Upper lobe of left lung (tissue), 4 donors: ENCODE data around the gene C2.

Experiments used
- EP300 ChIP-seq, 4 donors: sonication (generic); formaldehyde crosslinking; IDR thresholded peaks; one replicate each; pipeline ENCODE4 v1.5.1; 2017; ENCODE audit warnings: antibody characterized with exemption in 4 of 4, control low read depth in 2 of 4
- POLR2A ChIP-seq, 4 donors: fragments of 450-650 bp; IDR thresholded peaks; one replicate each; pipeline ENCODE4 v1.5.1; 2016 to 2017; ENCODE audit warnings: antibody characterized with exemption in 4 of 4, mild to moderate bottlenecking in 2 of 4
- POLR2AphosphoS5 ChIP-seq, 2 donors: sonication (generic); formaldehyde crosslinking; IDR thresholded peaks; one replicate each; pipeline ENCODE4 v1.5.1; 2017; ENCODE audit warnings: antibody characterized with exemption in 2 of 2
- TF ChIP-seq, protein P1 (sequence below), 6 experiments: fragments of 450-650 bp in 4 of 6; fragments of 200-600 bp in 2 of 6; sonication (generic) in 2 of 6; IDR thresholded peaks; one replicate each; pipeline ENCODE4 v1.5.1; 2016 to 2019; ENCODE audit warnings: antibody characterized with exemption in 6 of 6

DNA sequence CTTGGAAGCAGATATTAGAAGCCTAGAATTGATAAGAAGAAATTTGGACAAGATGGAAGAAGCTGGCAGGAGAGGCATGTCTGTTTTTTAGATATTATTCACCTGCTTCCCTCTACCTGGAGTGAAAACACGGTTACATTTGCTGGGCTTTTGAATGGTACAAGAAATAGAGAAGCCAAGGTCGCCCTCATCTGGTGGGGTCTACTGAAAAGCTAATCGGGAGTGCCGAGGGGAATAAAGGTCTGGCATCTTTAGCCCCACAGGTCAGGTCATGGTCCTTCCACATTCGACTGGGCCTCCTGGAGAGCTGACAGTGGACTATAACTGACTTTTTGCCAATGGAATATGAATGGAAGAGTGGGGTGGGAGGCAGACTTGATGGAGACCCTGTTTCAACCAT is 4.6 kb upstream of the C2 start:
- TF ChIP-seq, protein P1, sequence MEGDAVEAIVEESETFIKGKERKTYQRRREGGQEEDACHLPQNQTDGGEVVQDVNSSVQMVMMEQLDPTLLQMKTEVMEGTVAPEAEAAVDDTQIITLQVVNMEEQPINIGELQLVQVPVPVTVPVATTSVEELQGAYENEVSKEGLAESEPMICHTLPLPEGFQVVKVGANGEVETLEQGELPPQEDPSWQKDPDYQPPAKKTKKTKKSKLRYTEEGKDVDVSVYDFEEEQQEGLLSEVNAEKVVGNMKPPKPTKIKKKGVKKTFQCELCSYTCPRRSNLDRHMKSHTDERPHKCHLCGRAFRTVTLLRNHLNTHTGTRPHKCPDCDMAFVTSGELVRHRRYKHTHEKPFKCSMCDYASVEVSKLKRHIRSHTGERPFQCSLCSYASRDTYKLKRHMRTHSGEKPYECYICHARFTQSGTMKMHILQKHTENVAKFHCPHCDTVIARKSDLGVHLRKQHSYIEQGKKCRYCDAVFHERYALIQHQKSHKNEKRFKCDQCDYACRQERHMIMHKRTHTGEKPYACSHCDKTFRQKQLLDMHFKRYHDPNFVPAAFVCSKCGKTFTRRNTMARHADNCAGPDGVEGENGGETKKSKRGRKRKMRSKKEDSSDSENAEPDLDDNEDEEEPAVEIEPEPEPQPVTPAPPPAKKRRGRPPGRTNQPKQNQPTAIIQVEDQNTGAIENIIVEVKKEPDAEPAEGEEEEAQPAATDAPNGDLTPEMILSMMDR (IDR thresholded peaks at IDR 0.05) = peak in 3 of 6 experiments; percentile 5 to 22 (median 12)
- TF ChIP-seq POLR2A (IDR thresholded peaks at IDR 0.05) (no peak), POLR2AphosphoS5 (IDR thresholded peaks at IDR 0.05) (no peak), EP300 (IDR thresholded peaks at IDR 0.05) (no peak)
